K562 (cell line): ENCODE results near the gene BCAR3. TPM values are rescaled to one million over a fixed set of nuclear protein-coding genes. Genes with fewer than 3 reads are reported as not detected.

Experiments
- ZBTB40 ChIP-seq, 2 experiments: fragments of 450-650 bp in 1 of 2; sonication (generic) in 1 of 2; formaldehyde crosslinking in 1 of 2; IDR thresholded peaks; 2 replicates each; pipeline versions ENCODE4 v1.7.1 to v1.9.0; 2016 to 2022; ENCODE audit warnings: inconsistent platforms in 1 of 2, mild to moderate bottlenecking in 1 of 2, missing genetic modification reagents in 1 of 2
- polyA plus RNA-seq, 8 experiments: library from polyadenylated mRNA; depleted of rRNA in 4 of 8; stranded (reverse) in 5 of 8; unstranded in 3 of 8; fragments of >200 nt; fragmentation: Nextera tagmentation in 2 of 8; fragmentation: Illumina TruSeq in 1 of 8; extraction: Ambion mirVana in 2 of 8; extraction: Trizol in 1 of 8; gene quantifications; 2 replicates each; pipeline versions ENCODE4 v1.2.1 to v1.2.3, GENCODE V29; 2011 to 2014; ENCODE audit warnings: inconsistent platforms in 1 of 8, missing spikeins in 1 of 8
- total RNA-seq, 7 experiments: library from RNA; depleted of rRNA in 6 of 7; stranded (reverse); fragments of >200 nt in 6 of 7; fragmentation: Illumina TruSeq in 2 of 7; extraction: Trizol in 2 of 7; gene quantifications; 2 replicates each; pipeline versions ENCODE4 v1.2.1 to v1.2.3, GENCODE V29; 2011 to 2021; ENCODE audit warnings: low replicate concordance in 1 of 7

BCAR3 gene
- total and polyA plus RNA-seq, 9 of the 15 experiments (the other 6 are each of a cell fraction or from before 2014, with no cell fraction given): 1.8 to 6.3 (median 3.8) TPM

- no peak for TF ChIP-seq ZBTB40 (IDR thresholded peaks at IDR 0.05)
- no peak for TF ChIP-seq ZBTB40 (CRISPR knock-in tag; IDR thresholded peaks at IDR 0.05)
Observed at GRCh38 chr1:93584261-93585003, 97.2 kb downstream of the BCAR3 start (continued).
